ENCODE data around the gene DHRS9.

GRCh38 chr2:169105476-169105875 lies 36.1 kb downstream of the DHRS9 start:
- TF ChIP-seq POLR2AphosphoS5 (IDR thresholded peaks at IDR 0.05; ENCODE audit: low read depth, low read length) (no peak), REST (IDR thresholded peaks at IDR 0.05; ENCODE audit: insufficient read depth in 1 of 2, low read depth in 2 of 2, low read length in 1 of 2) (no peak)
- TF ChIP-seq, protein P1, sequence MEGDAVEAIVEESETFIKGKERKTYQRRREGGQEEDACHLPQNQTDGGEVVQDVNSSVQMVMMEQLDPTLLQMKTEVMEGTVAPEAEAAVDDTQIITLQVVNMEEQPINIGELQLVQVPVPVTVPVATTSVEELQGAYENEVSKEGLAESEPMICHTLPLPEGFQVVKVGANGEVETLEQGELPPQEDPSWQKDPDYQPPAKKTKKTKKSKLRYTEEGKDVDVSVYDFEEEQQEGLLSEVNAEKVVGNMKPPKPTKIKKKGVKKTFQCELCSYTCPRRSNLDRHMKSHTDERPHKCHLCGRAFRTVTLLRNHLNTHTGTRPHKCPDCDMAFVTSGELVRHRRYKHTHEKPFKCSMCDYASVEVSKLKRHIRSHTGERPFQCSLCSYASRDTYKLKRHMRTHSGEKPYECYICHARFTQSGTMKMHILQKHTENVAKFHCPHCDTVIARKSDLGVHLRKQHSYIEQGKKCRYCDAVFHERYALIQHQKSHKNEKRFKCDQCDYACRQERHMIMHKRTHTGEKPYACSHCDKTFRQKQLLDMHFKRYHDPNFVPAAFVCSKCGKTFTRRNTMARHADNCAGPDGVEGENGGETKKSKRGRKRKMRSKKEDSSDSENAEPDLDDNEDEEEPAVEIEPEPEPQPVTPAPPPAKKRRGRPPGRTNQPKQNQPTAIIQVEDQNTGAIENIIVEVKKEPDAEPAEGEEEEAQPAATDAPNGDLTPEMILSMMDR (IDR thresholded peaks at IDR 0.05): no peak
